Measurements from ENCODE around the gene IRF2BP2.
"Not testable (repeated sequence)": the region's sequence is repeated elsewhere in the genome, so short reads cannot be mapped to it uniquely, and the experiment has no call there.

IRF2BP2 gene

GRCh38 chr1:234610061-234610665 is at the start of gene IRF2BP2:
Gene IRF2BP2 (minus strand): TSS chr1:234610178. CDS start chr1:234609494, 684 bp downstream.
- DNase-seq: peak; percentile 75

DNA sequence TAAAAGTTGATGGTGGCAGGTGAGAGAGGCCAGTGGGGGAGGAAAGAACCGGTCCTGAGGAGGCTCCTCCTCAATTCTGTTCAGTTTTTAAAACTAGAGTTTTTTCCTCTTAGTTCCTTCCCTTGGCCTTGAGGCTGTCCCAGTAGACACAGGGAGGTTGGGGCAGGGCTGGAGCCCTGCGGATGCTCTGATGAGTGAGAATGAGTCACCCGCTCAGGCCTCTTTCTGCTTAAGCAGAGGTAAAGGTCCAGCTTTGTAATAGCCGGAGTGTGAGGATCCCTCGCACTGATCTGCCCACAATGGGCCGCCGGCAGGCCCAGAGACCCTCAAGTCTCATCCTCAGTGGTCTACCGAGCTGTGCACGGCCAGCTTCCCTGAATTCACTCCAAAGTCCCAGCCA is 49.6 kb upstream of the IRF2BP2 start:
- no peak for DNase-seq

DNA sequence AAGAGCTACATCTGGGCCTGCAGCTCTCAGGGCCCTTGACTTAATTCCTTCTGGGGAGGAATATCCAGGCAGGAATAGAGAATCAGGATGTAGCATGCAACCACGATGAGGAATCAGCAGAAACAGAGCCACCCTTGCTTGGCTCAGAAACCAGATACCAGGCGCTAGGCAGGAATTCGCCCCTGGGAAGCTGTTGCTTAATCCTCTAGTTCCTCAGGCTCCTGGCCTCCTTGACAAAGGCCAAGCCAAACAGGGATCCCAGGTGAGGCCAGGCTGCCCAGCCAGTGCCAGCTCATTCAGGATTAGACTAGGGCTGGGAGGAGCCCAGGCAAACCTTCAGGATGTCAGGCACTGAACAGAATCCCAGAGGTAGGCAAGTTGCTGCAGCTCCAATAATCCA is 48.2 kb upstream of the IRF2BP2 start:
- no peak for DNase-seq

GRCh38 chr1:234656944-234657654 is 47.1 kb upstream of the IRF2BP2 start:
- no peak for DNase-seq

DNA sequence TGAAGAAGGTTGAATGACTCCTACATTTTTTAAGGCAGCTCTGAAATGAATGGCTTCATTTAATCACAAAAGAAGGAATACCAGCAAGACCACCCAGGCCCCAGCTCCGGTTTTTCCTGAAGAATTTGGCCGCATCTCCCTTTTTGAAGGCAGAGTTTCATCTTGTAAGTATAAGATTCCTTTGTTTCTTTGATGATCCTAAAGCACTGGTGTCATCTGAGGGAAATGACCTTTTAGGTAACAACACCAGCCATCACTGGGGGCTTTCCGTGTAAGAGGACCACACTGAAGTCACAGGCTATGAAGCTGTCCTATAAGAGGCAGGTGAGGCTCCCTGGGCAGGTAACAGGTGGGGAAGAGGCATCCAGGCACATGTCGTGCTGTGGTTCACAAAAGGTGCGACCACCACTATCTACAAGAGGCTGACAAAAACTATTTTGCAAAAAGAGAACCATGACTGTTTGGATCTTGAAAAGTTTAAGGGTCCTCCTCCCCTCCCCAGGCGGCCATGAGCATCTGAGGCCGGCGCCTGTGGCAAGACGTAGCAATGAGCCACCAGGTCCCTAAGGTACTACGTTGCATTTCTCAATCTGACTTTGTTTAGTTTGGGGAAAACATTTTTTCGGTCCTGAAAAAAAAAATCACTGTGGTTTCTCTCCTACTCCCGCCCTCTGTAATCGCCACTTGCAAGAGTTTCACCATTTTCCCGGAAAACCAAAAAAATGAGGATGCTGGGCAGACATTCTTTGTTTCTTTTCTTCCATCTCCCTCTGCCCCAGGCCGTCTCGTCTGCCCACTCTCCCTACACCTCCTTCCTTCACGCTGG is 46.3 kb upstream of the IRF2BP2 start:
- no peak for DNase-seq

DNA sequence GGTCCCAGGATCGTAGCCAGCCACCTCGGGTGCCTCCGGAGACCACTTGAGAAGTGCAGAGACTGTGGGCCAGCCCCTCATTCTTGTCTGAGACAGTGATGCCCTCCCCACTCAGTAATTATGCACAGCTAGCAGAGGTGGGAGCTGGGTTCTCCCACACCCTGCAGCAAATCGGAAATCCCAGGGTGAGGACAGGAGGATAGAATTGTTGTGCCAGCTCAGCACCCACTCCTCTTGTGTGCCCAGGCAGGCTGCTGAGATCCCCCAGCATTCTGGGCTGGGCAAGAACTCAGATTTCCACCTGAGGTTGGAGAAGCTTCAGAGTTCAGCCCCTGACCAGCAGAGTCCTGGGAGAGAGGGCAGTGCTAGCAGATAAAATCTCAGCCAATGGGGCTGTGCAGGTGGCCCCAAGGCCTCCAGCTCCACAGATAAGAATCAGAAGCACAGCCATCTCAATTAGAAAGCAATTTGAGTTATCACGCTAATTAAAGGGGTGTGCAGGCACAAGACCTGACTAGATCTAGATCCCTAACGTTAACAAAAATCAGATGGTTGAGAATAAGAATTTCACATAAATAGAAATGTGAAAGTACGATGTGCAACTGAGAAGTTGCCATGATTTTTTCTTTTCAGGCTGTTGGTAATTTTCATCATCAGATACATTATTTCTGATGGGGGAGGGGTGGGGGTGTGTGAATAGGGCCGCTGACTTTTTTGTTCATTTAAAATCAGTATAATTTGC is 45.5 kb upstream of the IRF2BP2 start:
- no peak for DNase-seq

DNA sequence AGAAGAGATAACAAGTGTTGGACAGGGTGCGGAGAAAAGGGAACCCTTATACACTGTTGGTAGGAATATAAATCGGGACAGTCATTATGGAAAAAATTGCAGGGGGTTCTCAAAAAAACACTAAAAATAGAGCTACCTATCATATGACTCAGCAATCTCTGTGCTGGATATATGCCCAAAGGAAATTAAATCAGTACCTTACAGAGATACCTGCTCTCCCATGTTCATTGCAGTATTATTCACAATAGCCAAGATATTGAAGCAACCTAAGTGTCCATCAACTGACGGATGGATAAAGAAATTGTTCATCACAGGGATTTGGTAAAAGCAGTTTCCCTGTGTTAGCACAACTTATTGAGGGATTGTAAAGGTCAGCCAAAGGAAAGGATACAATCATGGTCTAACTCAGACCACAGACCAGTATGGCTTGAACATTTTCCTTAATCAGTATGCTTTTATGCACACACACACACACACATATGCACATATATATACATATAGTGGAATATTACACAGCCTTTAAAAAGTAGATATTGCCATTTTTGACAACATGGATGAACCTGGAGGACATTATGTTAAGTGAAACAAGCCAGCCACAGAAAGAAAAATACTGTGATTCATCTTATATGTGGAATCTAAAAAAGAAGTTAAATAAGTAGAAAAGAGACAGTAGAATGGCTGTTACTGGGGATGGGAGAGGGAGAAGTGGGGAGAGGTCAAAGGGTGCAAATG is 44.2 kb upstream of the IRF2BP2 start:
- DNase-seq: no peak

DNA sequence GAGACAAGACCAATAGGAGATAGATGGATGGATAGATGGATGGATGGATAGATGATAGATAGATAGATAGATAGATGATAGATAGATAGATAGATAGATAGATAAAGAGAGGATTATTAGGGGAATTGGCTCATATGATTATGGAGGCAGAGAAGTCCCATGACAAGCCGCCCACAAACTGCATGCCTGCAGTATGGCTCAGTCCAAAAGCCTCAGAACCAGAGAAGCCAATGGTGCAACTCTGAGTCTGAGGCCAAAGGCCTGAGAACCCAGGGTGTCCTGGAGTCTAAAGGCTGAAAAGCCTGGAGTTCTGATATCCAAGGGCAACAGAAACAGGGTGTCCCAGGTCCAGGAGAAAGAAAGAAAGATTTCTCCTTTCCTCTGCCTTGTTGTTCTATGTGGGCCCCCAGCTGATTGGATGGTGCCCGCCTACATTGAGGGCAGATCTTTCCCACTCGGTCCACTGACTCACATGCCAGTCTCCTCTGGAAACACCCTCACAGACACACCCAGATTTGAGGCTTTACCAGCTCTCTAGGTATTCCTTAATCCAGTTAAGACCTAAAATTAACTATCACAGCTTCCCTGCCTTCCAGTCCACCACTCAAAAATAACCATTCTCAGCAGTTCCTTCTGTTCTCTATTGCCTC is 39.6 kb upstream of the IRF2BP2 start:
- no peak for DNase-seq

DNA sequence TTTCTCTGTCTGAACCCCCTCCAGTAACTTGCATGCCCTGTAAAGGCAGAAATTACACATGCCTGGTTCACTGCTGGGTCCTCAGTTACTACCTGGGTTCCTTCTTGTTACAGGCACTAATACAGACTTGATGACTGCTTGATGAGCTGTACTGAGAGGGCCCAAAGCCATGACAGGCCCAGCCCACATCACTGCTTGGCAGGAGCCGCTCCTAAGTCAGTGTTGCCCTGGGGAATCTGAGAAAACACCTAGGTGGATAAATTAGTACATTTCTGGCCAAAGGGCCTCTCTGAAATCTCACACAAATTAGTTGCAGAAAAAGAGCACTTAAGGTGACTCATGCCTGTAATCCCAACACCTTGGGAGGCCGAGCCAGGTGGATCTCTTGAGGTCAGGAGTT is 37.8 kb upstream of the IRF2BP2 start:
- DNase-seq: no peak

GRCh38 chr1:234647245-234647644 is 37.3 kb upstream of the IRF2BP2 start:
- no peak for DNase-seq

- DNase-seq: no peak
Measured at GRCh38 chr1:234645964-234646363, 36.0 kb upstream of the IRF2BP2 start.

- DNase-seq: no peak
Measured at GRCh38 chr1:234645474-234645953, 35.5 kb upstream of the IRF2BP2 start.

DNA sequence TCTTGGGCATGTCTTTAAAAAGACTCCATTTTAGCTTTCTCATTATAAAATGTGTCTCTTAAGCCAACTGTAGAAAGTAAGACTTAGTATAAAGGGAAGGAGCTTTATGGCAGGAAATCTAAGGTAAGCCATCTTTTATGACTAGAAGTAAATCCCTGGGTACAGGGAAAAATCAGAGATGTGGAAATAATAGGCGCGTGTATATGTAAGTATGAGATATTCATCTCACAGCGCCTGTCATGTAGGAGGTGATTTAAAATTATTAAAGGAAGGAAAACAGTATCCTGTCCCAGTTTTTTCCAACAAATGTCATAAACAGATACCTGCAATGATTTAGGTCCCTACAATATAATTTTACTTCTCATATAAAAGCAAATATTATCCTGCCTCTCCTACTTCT is 35.0 kb upstream of the IRF2BP2 start:
- DNase-seq: no peak

GRCh38 chr1:234643850-234644134 is 33.8 kb upstream of the IRF2BP2 start:
- DNase-seq: no peak

DNA sequence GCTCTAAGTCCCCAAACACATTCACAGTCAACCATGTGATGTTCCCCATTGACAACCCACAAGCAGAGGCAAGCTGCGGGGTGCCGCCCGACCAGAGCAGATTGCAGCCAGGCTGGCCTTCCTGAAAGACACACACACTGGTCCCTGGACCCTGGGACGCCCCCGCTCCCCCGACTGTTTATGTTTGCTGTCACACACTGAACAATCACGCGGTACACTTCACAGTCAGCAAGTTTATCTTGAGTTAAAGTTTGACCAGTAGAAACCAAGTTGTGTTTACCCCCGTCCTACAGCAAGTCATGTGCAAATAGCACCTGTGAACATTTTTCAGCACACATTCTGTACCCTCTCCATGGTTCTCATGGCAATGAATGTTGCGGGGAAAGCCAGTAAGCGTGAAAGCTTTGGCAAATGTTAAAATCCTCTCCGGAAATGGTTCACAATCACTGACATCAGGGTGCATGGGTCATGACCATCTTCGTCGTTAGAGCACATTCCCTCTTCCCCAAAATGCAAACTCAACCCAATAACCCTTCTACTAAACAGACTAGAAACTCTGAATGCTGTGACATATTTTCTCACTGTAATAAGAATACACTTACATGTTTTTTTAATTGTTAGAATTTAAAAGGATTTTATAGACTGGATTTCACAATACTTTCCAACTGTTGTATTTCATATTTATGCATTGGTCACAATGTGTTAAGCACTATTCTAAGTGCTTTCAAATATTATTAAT is 33.3 kb upstream of the IRF2BP2 start:
- no peak for DNase-seq

DNA sequence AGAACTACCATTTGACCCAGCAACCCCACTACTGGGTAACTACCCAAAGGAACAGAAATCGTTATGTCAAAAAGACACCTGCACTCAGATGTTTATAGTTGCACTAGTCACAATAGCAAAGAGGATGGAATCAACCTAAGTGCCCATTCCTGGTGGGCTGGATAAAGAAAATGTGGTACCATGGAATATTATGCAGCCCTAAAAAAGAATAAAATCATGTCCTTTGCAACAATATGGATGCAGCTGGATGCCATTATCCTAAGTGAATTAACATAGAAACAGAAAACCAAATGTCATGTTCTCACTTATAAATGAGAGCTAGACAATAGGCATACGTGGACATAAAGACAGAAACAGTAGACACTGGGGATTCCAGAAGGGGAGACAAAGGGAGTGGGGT is 32.5 kb upstream of the IRF2BP2 start:
- no peak for DNase-seq

DNA sequence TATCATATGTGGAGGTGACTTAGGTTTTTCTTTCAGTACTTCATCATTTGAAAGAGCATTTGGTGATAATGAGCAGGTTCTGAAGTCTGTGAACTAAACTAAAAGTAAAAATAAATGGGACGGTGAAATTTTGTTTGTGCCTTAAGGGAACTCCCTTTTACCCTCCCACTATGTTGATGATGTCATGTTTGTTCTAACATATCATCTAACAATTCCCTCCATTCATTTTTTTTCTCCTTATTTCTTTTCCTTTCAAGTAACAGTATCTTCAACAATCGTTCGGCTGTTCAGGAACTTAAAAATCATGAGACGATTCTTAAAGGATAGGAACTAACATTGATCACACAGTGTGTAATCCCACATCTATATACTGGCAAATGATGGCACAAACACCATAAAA is 30.0 kb upstream of the IRF2BP2 start:
- DNase-seq: no peak

DNA sequence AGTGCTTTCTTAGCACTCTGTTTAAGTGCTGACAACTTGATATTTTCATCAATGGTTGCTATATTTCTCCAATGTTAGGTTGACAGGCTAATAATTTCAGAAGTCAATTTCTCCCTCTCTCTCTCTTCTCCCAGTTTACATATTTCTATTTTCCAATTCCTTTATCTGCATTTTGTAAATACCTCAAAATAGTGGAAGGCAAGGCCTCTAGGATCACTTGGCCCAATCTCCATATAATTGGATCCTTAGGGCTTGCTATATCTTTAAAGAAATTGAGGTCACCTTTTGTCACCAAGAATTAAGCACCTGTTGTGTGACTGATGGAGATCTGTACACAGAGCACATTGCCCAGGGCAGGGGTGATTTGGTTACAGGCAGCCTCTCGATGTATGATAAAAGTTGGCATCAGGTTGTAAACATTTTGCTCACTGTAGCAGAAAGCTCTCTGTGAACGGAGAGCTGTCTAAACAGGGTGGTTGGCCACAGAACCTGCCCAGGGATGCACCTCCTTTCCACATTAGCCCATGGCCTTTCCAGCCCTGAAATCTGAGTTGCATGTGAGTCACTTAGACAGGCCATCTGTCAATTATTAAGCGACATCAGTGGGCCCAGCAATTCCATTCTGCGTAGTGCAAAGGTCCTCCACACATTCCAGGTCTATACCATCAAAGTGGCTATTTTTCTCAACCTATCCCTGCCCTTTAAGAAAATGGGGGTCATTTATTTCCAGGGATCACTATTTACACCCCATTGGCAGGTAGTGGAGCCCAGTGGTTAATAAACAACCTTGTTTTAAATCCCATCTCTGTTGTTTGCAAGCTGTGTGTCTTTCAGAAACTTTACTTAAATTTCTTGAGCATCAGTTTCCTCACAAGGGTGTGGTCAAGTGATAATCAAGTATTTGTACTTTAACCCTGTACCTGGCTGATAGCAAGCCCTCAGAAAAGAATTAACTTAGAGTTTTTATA is 29.1 kb upstream of the IRF2BP2 start:
- no peak for DNase-seq

DNA sequence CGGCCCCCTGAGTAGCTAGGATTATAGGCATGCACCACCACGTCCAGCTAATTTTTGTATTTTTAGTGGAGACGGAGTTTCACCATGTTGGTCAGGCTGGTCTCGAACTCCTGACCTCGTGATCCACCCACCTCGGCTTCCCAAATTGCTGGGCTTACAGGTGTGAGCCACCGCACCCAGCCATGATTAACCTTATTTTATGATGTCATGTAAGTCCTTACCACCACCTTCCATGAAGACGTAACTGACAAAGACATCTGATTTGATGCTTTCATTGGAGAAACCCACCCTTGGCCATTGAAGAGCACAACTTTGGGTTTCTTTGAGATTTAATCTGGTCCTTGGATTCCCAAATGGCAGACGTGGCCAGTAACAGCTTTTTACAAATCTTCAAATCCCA is 24.9 kb upstream of the IRF2BP2 start:
- DNase-seq: not testable (repeated sequence)

GRCh38 chr1:234634387-234634786 is 24.4 kb upstream of the IRF2BP2 start:
- DNase-seq: no peak

Data from stimulated activated CD4-positive, alpha-beta T cell treated with anti-CD3 and anti-CD28 coated beads, Interleukin-12 subunit alpha, Interleukin-12 subunit beta, amount 100 ng/mL, for 4 hours (primary cell).